ENCODE measurements around the gene STKLD1. TPM values are rescaled to one million over a fixed set of nuclear protein-coding genes. Genes with fewer than 3 reads are reported as not detected.

Gene STKLD1
- total RNA-seq, 1 donor: 0.72 TPM

- peak; percentile 65 for DNase-seq (ENCODE audit: insufficient read length, low spot score, missing footprints)
- no peak overlapping the region for H3K4me3 ChIP-seq (ENCODE audit: insufficient read depth, low read length)
- H2AFZ ChIP-seq (ENCODE audit: low read length): no peak overlapping the region
- peaks cover 63% of the 10 kb centered on the region for H3K36me3 ChIP-seq (ENCODE audit: insufficient read depth, low read length)
- H3K4me1 ChIP-seq (ENCODE audit: insufficient read depth, low read length): peaks cover 7% of the 10 kb centered on the region
- H4K20me1 ChIP-seq (ENCODE audit: insufficient read depth, low read length): peaks cover 16% of the 10 kb centered on the region
- TF ChIP-seq, protein P1, sequence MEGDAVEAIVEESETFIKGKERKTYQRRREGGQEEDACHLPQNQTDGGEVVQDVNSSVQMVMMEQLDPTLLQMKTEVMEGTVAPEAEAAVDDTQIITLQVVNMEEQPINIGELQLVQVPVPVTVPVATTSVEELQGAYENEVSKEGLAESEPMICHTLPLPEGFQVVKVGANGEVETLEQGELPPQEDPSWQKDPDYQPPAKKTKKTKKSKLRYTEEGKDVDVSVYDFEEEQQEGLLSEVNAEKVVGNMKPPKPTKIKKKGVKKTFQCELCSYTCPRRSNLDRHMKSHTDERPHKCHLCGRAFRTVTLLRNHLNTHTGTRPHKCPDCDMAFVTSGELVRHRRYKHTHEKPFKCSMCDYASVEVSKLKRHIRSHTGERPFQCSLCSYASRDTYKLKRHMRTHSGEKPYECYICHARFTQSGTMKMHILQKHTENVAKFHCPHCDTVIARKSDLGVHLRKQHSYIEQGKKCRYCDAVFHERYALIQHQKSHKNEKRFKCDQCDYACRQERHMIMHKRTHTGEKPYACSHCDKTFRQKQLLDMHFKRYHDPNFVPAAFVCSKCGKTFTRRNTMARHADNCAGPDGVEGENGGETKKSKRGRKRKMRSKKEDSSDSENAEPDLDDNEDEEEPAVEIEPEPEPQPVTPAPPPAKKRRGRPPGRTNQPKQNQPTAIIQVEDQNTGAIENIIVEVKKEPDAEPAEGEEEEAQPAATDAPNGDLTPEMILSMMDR (IDR thresholded peaks at IDR 0.05; ENCODE audit: extremely low read depth, low read depth, low read length): peak; percentile 13
- no peak overlapping the region for H3K27ac ChIP-seq (ENCODE audit: low read depth, low read length)
- H3K79me2 ChIP-seq (ENCODE audit: insufficient read depth, low read length): peaks cover 22% of the 10 kb centered on the region
- H3K9me3 ChIP-seq (ENCODE audit: low read depth, low read length): no peaks in the 10 kb centered on the region
- H3K4me2 ChIP-seq (ENCODE audit: insufficient read depth, low read length): no peak overlapping the region
- no peaks in the 10 kb centered on the region for H3K27me3 ChIP-seq (ENCODE audit: insufficient read depth, low read length)
These were observed 34.1 kb upstream of the STKLD1 start for GRCh38 chr9:133342069-133342406.

GRCh38 chr9:133342570-133342969, 33.6 kb upstream of the STKLD1 start:
- H3K27me3 ChIP-seq (ENCODE audit: insufficient read depth, low read length): no peaks in the 10 kb centered on the region
- peaks cover 63% of the 10 kb centered on the region for H3K36me3 ChIP-seq (ENCODE audit: insufficient read depth, low read length)
- H3K79me2 ChIP-seq (ENCODE audit: insufficient read depth, low read length): peaks cover 26% of the 10 kb centered on the region
- H2AFZ ChIP-seq (ENCODE audit: low read length): no peak overlapping the region
- H3K9me3 ChIP-seq (ENCODE audit: low read depth, low read length): no peaks in the 10 kb centered on the region
- H3K4me3 ChIP-seq (ENCODE audit: insufficient read depth, low read length): no peak overlapping the region
- TF ChIP-seq, protein P1 (IDR thresholded peaks at IDR 0.05; ENCODE audit: extremely low read depth, low read depth, low read length): peak; percentile 14
- no peak overlapping the region for H3K4me2 ChIP-seq (ENCODE audit: insufficient read depth, low read length)
- peaks cover 7% of the 10 kb centered on the region for H3K4me1 ChIP-seq (ENCODE audit: insufficient read depth, low read length)
- no peak overlapping the region for H3K27ac ChIP-seq (ENCODE audit: low read depth, low read length)
- DNase-seq (ENCODE audit: insufficient read length, low spot score, missing footprints): peak; percentile 87
- H4K20me1 ChIP-seq (ENCODE audit: insufficient read depth, low read length): peaks cover 16% of the 10 kb centered on the region

DNA sequence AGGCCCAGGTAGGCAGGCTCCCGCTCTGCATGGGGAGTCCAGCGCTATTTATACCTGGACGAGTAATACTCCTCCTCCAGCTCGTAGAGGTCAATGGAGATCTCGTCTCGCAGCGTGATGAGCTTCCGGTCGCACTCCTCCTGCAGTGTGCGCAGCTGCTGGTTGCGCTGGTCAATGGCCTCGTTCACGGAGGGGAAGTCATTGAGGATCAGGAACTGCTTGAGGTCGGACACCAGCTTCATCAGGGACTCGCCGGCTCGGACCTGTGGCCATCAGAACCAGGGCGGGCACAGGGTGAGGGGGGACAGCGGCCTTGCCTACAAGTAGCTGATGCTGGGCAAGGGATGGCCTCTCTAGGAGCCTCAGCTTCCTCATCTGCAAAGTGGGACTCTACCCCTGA, 32.1 kb upstream of the STKLD1 start:
- Histone ChIP-seq H3K4me3 (ENCODE audit: insufficient read depth, low read length) (no peak overlapping the region), H3K36me3 (ENCODE audit: insufficient read depth, low read length) (peaks cover 65% of the 10 kb centered on the region), H3K27me3 (ENCODE audit: insufficient read depth, low read length) (no peaks in the 10 kb centered on the region), H3K9me3 (ENCODE audit: low read depth, low read length) (no peaks in the 10 kb centered on the region), H4K20me1 (ENCODE audit: insufficient read depth, low read length) (peaks cover 25% of the 10 kb centered on the region), H2AFZ (ENCODE audit: low read length) (no peak overlapping the region), H3K4me2 (ENCODE audit: insufficient read depth, low read length) (no peak overlapping the region), H3K27ac (ENCODE audit: low read depth, low read length) (no peak overlapping the region), H3K4me1 (ENCODE audit: insufficient read depth, low read length) (peaks cover 10% of the 10 kb centered on the region), H3K79me2 (ENCODE audit: insufficient read depth, low read length) (peaks cover 37% of the 10 kb centered on the region)
- TF ChIP-seq, protein P1 (IDR thresholded peaks at IDR 0.05; ENCODE audit: extremely low read depth, low read depth, low read length): no peak
- no peak for DNase-seq (ENCODE audit: insufficient read length, low spot score, missing footprints)

DNA sequence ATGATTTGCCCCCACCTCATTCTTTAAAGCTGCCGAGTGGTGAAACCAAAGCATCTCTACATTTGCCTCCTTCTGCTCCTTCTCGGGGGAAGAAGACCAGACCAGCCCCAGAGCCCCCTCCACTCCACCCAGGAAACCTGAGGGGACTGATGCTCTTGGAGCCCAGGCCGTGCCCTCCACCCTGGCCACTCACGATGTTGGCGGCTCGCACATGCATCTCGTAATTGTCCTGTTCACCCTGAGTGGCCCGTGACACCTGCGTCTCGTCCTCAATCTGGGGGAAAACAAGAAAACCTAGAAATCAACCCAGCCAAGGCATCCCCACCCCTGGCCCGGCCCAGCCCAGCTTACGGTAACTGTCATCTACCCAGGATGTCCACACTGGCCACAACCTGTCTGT, 31.2 kb upstream of the STKLD1 start:
- H3K4me2 ChIP-seq (ENCODE audit: insufficient read depth, low read length): no peak overlapping the region
- peaks cover 33% of the 10 kb centered on the region for H4K20me1 ChIP-seq (ENCODE audit: insufficient read depth, low read length)
- H2AFZ ChIP-seq (ENCODE audit: low read length): no peak overlapping the region
- TF ChIP-seq, protein P1 (IDR thresholded peaks at IDR 0.05; ENCODE audit: extremely low read depth, low read depth, low read length): no peak
- no peak overlapping the region for H3K27ac ChIP-seq (ENCODE audit: low read depth, low read length)
- peaks cover 46% of the 10 kb centered on the region for H3K79me2 ChIP-seq (ENCODE audit: insufficient read depth, low read length)
- no peak overlapping the region for H3K4me3 ChIP-seq (ENCODE audit: insufficient read depth, low read length)
- peak; percentile 11 for DNase-seq (ENCODE audit: insufficient read length, low spot score, missing footprints)
- peaks cover 18% of the 10 kb centered on the region for H3K4me1 ChIP-seq (ENCODE audit: insufficient read depth, low read length)
- peaks cover 65% of the 10 kb centered on the region for H3K36me3 ChIP-seq (ENCODE audit: insufficient read depth, low read length)
- no peaks in the 10 kb centered on the region for H3K27me3 ChIP-seq (ENCODE audit: insufficient read depth, low read length)
- no peaks in the 10 kb centered on the region for H3K9me3 ChIP-seq (ENCODE audit: low read depth, low read length)
